Cardiac muscle cell (in vitro differentiated cells and primary cell): Measurements from ENCODE around the gene RNFT2. TPM values are rescaled to one million over a fixed set of nuclear protein-coding genes. Genes with fewer than 3 reads are reported as not detected.

Experiments
- DNase-seq, 2 donors: peaks; one replicate each; pipeline versions ENCODE4 v3.0.0 to v3.0.0-alpha.2; 2010 to 2017; ENCODE audit warnings: low read depth in 1 of 2, low spot score in 1 of 2
- H3K27ac ChIP-seq: fragments of 200-600 bp; sonication (generic); 2 replicates; pipeline ENCODE4 v1.5.1; 2016
- H3K27me3 ChIP-seq: fragments of 200-600 bp; sonication (generic); 2 replicates; pipeline ENCODE4 v1.6.0; 2016; ENCODE audit warnings: control low read depth
- H3K36me3 ChIP-seq: fragments of 200-600 bp; sonication (generic); 2 replicates; pipeline ENCODE4 v1.5.1; 2016; ENCODE audit warnings: control low read depth
- H3K4me1 ChIP-seq: fragments of 200-600 bp; sonication (generic); 2 replicates; pipeline ENCODE4 v1.8.1; 2017; ENCODE audit warnings: low read depth, mild to moderate bottlenecking, mixed run types
- H3K4me3 ChIP-seq: fragments of 200-600 bp; sonication (generic); 2 replicates; pipeline ENCODE4 v1.5.1; 2016; ENCODE audit warnings: mild to moderate bottlenecking
- H3K9me3 ChIP-seq: fragments of 200-600 bp; sonication (generic); 2 replicates; pipeline ENCODE4 v1.5.1; 2017; ENCODE audit warnings: low read depth, mild to moderate bottlenecking, control low read depth
- polyA plus RNA-seq: library from polyadenylated mRNA; unstranded; fragments of >200 nt; fragmentation: Nextera tagmentation; extraction: Ambion mirVana; gene quantifications from 2 replicates; pipeline ENCODE4 v1.2.1, GENCODE V29; 2016
- total RNA-seq: library from RNA; depleted of rRNA; stranded (reverse); fragments of >200 nt; gene quantifications from 2 replicates; pipeline ENCODE4 v1.2.3, GENCODE V29; 2016
- TF ChIP-seq, protein P1 (sequence below): IDR thresholded peaks from 2 replicates; pipeline ENCODE4 v1.5.1; 2012; ENCODE audit warnings: low read depth, mild to moderate bottlenecking, low read length

The RNFT2 gene
- total and polyA plus RNA-seq, 2 experiments from 2014 or later = 11.0 to 19.1 TPM

DNA sequence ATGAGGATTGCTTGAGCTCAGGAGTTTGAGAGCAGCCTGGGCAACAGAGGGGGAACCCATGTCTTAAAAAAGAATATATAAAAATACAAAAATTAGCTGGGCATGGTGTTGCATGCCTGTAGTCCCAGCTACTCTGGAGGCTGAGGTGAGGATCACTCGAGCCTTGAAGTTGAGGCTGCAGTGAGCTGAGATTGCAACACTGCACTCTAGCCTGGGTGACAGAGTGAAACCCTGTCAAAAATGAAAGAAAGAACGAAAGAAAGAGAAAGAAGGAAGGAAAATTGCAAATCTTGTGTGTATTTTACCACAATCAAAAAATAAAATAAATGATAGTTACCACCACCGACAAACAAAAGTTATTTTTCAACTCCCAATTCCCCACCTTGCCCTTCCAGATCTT is 45.5 kb upstream of the RNFT2 start:
- Histone ChIP-seq H3K9me3 (no peaks in the 10 kb centered on the region), H3K36me3 (no peaks in the 10 kb centered on the region), H3K27me3 (no peaks in the 10 kb centered on the region), H3K4me3 (no peak overlapping the region), H3K27ac (no peak overlapping the region), H3K4me1 (peaks cover 18% of the 10 kb centered on the region)
- no peak for DNase-seq
- TF ChIP-seq, protein P1, sequence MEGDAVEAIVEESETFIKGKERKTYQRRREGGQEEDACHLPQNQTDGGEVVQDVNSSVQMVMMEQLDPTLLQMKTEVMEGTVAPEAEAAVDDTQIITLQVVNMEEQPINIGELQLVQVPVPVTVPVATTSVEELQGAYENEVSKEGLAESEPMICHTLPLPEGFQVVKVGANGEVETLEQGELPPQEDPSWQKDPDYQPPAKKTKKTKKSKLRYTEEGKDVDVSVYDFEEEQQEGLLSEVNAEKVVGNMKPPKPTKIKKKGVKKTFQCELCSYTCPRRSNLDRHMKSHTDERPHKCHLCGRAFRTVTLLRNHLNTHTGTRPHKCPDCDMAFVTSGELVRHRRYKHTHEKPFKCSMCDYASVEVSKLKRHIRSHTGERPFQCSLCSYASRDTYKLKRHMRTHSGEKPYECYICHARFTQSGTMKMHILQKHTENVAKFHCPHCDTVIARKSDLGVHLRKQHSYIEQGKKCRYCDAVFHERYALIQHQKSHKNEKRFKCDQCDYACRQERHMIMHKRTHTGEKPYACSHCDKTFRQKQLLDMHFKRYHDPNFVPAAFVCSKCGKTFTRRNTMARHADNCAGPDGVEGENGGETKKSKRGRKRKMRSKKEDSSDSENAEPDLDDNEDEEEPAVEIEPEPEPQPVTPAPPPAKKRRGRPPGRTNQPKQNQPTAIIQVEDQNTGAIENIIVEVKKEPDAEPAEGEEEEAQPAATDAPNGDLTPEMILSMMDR = no peak

DNA sequence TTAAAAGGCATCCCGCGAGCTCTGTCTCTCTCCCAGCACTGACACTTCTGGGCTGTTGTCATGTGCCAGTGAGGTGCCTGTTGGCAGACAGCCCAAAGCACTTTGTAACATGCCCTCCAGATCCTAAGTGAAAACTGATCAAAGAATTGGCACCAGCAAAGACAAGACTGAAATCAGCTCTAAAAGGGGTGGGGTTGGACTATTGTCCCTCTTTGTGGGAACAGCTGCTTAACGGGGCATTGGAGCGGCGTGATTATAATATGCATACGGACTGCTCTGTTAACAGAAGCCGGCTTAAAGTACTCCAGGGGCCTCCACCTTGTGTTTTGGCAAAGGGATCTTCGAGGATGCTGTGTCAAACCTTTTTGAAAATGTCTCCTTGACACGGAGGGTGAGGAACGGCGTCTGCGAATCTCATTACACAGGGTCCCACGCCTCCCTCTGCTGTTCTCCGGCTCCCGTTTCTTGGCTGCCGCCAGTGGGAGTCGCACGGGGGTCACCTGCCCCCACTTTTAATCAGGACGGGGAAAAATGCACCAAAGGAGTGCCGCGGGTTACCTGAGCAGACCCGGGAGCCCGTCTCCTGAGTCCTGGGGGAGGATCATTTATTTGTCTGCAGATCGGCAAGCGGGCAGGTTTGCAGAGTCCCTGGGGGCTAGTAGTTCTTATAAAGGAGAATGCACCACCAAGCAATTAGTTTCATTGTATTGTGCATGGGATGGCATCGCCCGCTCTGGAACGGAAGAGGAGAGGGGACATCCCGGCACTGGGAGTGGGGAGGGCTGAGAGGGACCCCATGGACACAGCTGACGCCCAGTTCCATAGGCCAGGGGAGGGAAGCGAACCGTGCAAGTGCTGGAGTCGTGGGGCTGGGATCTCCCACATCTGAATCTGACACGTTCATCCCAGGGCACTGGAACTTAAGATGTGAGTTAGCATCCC is 44.6 kb upstream of the RNFT2 start:
- Histone ChIP-seq H3K27me3 (no peaks in the 10 kb centered on the region), H3K4me1 (peaks cover 28% of the 10 kb centered on the region), H3K27ac (no peak overlapping the region), H3K36me3 (no peaks in the 10 kb centered on the region), H3K9me3 (no peaks in the 10 kb centered on the region), H3K4me3 (peak overlapping the region; percentile 10)
- DNase-seq = peak in 1 of 2 donors; percentile 81
- TF ChIP-seq, protein P1 = peak; percentile 3

DNA sequence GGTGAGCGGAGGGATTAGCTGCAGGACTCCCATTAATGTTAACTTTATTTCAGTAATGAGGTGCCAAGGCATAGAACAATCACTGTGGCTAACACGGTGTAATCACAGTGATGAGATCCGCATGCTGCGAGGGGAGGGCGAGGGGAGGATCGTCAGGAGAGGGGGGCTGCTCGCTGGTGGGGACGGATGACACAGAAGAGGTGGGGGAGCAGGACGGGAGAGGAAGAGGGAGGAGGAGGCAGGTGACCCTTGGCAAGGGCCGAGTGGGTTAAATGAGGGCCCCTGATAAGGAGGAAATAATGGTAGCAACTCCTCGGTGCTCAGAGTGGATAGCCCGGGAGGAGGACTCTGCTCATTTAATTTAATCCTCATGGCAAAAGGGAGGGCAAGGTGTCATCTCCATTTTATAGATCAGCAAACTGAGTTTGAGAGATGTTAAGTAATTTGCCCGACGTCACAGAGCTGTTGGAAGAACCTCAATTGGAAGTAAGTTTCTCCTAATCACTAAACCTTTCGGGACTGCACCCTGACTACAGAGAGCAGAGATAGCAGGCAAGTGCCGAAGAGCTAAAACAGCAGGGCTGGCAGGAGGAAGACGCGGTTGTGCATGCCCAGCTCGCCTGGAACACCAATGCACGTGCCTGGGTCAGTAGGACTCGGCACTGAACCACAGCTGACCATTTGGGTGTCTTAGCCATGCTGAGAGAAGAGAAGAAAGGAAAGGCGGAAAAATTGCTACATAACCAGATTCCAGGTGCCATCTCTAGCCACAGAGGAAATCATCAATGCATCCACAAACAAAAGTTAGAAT is 43.3 kb upstream of the RNFT2 start:
- Histone ChIP-seq H3K27ac (no peak overlapping the region), H3K27me3 (no peaks in the 10 kb centered on the region), H3K4me1 (peaks cover 30% of the 10 kb centered on the region), H3K36me3 (no peaks in the 10 kb centered on the region), H3K9me3 (no peaks in the 10 kb centered on the region), H3K4me3 (no peak overlapping the region)
- TF ChIP-seq, protein P1 = no peak
- no peak for DNase-seq

DNA sequence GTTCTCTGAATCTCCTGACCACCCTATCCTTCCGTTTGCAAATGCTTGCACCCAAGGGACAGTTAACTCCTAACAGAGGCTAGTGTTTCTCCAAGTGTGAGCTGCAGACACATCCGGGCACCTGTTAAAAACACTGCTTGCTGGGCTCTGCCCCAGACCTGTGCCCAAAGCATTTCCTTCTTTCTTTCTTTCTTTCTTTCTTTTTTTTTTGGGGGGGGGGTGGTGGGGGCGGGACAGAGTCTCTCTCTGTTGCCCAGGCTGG is 42.7 kb upstream of the RNFT2 start:
- Histone ChIP-seq H3K9me3 (no peaks in the 10 kb centered on the region), H3K36me3 (no peaks in the 10 kb centered on the region), H3K4me3 (no peak overlapping the region), H3K27ac (no peak overlapping the region), H3K27me3 (no peaks in the 10 kb centered on the region), H3K4me1 (peaks cover 24% of the 10 kb centered on the region)
- no peak for DNase-seq
- TF ChIP-seq, protein P1 = no peak

DNA sequence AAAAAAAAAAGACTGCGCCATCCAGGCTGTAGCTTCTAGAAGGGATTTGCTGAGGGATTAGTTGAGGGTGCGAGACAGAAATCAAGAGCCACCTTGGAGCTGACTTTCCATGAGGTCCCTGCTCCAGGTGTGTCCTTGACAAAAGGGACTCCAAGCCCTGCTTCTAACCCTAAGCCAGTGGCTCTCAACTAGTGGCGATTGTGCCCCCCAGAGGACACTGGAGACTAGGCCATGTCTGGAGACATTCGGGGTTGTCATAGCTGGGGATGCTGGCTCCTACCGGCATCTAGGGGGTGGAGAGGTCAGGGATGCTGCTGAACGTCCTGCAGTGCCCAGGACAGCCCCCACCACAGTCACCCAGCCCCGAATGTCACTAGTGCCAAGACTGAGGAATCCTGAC is 40.8 kb upstream of the RNFT2 start:
- TF ChIP-seq, protein P1 = peak; percentile 27
- Histone ChIP-seq H3K9me3 (no peaks in the 10 kb centered on the region), H3K27me3 (no peaks in the 10 kb centered on the region), H3K4me3 (no peak overlapping the region), H3K4me1 (peaks cover 23% of the 10 kb centered on the region), H3K36me3 (no peaks in the 10 kb centered on the region), H3K27ac (peak overlapping the region; percentile 14)
- peak; percentile 26 to 74 for DNase-seq
